Fibroblast of pulmonary artery (primary cell): ENCODE results near the gene DDX20.
"Not testable (repeated sequence)": the region's sequence is repeated elsewhere in the genome, so short reads cannot be mapped to it uniquely, and the experiment has no call there.

Experiments
- DNase-seq: peaks from one replicate; pipeline ENCODE4 v3.0.0-alpha.2; 2010; ENCODE audit warnings: low read depth
- H3K4me3 ChIP-seq: replicated peaks from 2 replicates; pipeline ENCODE4 v1.5.1; 2011; ENCODE audit warnings: low read depth, mild to moderate bottlenecking, control low read depth, low read length, moderate library complexity
- TF ChIP-seq, protein P1 (sequence below): IDR thresholded peaks from 2 replicates; pipeline ENCODE4 v1.5.1; 2011; ENCODE audit warnings: mild to moderate bottlenecking, control low read depth, low read length, inconsistent platforms; ENCODE audit errors: missing control alignments

Gene DDX20

DNA sequence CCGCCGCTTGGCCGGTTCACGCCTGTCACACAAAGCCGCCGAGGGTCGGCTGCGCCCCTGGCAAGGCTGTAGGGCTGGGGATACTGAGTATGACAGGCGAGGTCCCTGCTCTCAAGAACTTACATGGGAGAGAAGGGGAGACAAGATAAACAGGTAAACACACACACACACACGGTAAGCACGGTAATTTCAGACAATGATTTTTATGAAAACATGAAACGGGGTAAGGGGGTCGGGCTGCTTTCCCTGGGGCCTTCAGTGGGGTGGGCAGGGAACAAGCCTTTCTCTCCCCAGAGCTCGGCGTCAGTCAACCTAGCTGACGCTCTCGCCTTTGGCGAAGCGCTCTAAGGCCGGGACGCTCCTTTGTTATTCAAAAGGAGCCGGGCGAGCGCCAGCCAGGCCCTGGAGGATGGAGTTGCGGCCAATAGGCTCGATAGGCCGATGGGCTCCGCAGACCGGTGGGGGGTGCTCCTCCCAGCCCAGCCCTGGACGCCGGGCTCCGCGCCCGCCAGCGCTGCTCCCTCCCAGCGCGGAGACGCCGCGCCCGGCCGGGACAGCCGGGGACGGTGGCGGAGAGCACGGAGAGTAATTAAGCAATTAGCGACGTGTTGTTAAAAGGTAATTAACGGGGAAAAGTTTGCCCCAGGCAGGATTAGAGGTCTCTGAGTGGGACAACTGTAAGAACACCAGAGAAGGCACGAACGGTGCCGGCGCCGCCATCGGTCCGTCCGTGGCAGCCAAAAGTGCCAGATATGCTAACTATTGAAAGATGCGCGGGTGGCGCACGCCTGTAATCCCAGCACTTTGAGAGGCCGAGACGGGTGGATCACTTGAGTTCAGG, 15.6 kb upstream of the DDX20 start:
- H3K4me3 ChIP-seq = peak overlapping the region; percentile 67
- peak; percentile 70 for DNase-seq
- TF ChIP-seq, protein P1, sequence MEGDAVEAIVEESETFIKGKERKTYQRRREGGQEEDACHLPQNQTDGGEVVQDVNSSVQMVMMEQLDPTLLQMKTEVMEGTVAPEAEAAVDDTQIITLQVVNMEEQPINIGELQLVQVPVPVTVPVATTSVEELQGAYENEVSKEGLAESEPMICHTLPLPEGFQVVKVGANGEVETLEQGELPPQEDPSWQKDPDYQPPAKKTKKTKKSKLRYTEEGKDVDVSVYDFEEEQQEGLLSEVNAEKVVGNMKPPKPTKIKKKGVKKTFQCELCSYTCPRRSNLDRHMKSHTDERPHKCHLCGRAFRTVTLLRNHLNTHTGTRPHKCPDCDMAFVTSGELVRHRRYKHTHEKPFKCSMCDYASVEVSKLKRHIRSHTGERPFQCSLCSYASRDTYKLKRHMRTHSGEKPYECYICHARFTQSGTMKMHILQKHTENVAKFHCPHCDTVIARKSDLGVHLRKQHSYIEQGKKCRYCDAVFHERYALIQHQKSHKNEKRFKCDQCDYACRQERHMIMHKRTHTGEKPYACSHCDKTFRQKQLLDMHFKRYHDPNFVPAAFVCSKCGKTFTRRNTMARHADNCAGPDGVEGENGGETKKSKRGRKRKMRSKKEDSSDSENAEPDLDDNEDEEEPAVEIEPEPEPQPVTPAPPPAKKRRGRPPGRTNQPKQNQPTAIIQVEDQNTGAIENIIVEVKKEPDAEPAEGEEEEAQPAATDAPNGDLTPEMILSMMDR = no peak

DNA sequence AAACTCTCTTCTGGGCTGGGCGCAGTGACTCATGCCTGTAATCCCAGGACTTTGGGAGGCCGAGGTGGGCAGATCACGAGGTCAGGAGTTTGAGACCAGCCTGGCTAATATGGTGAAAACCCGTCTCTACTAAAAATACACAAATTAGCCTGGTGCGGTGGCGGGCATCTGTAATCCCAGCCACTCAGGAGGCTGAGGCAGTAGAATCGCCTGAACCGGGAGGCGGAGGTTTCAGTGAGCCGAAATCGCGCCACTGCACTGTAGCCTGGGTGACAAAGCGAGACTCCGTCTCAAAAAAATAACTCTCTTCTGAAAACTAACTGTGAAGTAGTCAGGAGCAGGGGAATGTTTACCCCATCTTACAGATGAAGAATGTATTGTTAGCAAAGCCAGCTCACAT, 13.4 kb upstream of the DDX20 start:
- H3K4me3 ChIP-seq, DNase-seq: not testable (repeated sequence)

DNA sequence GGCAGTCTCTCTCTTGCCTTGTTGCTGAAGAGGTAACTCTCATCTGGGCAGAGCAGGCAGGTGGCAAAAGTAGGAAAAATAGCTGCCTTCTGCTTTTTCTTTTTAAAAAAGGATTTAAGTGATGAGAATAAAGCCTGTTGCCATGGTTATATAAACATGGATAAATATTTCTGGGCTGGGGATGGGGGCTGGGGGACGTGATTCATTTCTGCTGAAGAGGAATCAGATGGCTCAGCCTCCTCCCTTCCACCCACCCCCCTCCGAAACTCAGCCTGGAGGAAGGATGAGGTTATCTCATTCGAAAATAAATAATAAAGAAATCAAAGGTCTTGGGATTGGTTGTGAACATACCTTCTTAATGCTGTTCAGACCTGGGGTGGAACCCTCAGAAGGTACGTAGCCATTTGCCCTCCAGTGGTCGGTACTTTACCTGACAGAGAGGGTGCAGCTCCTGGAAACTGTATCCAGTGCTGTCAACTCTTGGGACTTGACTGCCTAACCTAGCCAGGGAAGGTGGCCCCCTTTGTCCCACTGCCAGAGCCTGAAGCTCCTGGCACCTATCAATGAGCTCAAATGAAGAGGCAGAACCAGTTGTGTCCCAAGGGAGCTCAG, 12.7 kb upstream of the DDX20 start:
- no peak overlapping the region for H3K4me3 ChIP-seq

DNA sequence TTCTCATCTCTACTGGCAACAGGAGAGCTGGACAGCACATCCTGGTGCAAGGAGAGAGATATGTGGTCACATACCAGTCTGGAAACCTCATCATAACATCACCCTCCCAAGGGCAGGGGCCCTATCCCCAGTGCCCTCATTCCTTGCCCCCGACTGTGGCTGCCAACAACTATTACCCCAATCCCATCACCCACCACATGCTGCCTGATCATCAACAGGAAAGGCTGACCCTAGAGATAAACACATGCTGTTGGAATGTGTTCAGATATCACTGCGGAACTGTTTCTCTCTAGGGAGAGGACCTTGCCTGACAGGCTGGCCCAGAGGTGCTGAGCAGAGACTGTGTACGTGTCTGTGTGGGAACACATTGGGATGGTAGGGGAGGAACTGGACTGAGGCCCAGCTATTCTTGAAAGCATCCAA, 12.0 kb upstream of the DDX20 start:
- H3K4me3 ChIP-seq = no peak overlapping the region
- peak; percentile 70 for DNase-seq
- TF ChIP-seq, protein P1 = no peak

More for the DNA sequence above, 12.7 kb upstream of the DDX20 start:
- DNase-seq = peak; percentile 24
- TF ChIP-seq, protein P1 = no peak

DNA sequence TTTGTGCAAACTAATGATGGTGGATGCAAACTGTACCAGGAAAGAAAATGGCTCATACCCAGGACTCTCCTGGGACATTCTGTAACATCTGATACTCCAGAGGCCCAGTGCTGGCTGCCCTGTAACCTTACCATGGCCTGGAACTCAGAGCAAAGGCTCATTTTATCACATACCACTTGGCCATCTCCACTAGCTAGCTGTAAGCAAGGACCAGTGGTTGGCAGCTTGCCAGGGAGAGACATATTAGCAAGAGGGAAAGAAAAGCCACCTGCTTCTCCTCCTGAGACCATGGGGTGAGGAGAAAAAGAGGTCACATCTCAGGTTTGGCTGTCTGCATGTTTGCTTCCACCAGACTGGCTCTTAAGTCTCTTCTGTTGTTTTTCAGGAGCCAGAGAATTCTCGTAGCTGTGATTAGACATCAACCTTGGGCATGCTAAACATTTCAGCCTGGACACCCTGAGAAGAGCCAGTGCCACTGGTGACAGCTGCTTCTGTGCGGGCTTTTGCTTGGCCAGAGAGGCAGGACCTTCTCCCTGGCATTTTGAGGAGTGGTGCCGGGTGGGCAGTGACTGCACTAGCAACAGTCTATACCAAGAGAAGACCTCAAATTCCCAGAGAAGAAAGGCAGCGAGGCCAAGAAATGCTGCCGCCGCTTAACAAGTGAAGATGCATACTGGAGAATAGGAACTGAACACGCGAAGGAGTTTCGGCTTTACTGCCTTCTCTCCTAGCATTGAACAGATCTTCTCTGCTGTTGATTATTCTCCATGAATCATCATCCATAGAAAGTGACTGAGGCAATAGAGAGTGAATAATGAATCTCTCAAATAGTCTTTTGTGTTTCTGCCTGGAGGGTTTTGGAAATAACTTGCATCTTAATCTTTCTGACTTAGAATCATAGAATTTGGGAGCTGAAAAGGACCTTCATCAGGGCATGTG, 9.8 kb upstream of the DDX20 start:
- TF ChIP-seq, protein P1 = no peak
- H3K4me3 ChIP-seq = no peak overlapping the region
- DNase-seq = no peak

DNA sequence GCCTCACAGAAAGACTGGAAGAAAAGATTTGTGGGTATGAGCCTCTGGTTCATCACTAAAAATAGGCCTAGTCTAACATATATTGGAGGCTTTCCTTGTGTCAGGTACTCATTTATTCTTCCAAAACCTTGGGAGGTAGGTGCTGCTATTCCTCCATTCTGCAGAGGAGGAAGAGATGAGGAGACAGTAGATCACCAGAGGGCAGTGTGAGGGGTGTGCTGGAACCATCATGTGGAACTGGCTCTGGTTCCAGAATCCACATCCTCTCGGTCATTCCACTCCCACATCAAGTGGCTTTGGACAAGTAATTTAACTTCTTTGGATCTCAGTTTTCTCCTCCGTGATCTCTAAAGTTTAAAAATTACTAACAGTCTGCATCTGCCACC, 9.1 kb upstream of the DDX20 start:
- no peak overlapping the region for H3K4me3 ChIP-seq
- TF ChIP-seq, protein P1 = no peak
- DNase-seq = no peak

DNA sequence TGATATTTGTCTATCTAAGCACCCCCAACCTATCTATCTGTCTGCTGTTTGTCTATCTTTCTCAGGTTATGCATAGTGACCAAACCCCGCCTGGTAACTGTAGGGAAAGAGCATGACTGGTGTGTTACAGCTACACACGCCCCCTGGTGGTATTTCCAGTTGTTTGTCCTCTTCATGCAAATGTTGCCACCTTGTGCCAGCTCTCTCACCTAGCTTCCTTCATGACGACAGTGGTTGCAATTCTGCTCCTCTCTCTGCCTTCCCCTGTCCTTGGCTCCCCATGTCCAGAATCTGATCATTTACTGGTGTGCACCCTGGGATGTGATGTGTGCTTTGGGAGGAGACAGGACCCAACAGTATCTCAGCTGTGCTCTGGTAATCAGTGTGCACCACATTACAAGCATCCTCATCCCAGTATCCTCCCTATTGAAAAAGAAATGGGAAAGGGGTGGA, 8.4 kb upstream of the DDX20 start:
- peak; percentile 89 for DNase-seq
- H3K4me3 ChIP-seq = no peak overlapping the region
- TF ChIP-seq, protein P1 = peak; percentile 77
